K562 (cell line): ENCODE results near the gene HELB. TPM values are rescaled to one million over a fixed set of nuclear protein-coding genes. Genes with fewer than 3 reads are reported as not detected.
A peak's percentile ranks its signal among the peaks of the same experiment; 100 is the strongest.

Source experiments
- CBX5 ChIP-seq: IDR thresholded peaks from 2 replicates; pipeline ENCODE4 v1.6.1; 2014; ENCODE audit warnings: low read depth, borderline replicate concordance
- ERF ChIP-seq: fragments of 450-650 bp; formaldehyde crosslinking; IDR thresholded peaks from 2 replicates; pipeline ENCODE4 v1.4.0; 2020; ENCODE audit warnings: mild to moderate bottlenecking, mixed read lengths
- ETV1 ChIP-seq: fragments of 450-650 bp; conservative IDR thresholded peaks from 2 replicates; pipeline ENCODE4 v1.6.1; 2016; ENCODE audit warnings: missing genetic modification characterization, control low read depth, low read depth, missing compliant biosample characterization
- GABPA ChIP-seq: fragments of 200-800 bp; sonication (Bioruptor generic); conservative IDR thresholded peaks from 2 replicates; pipeline ENCODE4 v1.6.1; 2016; ENCODE audit warnings: low read depth, missing genetic modification characterization, missing compliant biosample characterization
- NFE2L1 ChIP-seq: fragments of 450-650 bp; IDR thresholded peaks from 2 replicates; pipeline ENCODE4 v1.6.1; 2016; ENCODE audit warnings: missing genetic modification characterization, low read depth, mild to moderate bottlenecking, missing compliant biosample characterization, moderate library complexity, borderline replicate concordance
- NFYB ChIP-seq: IDR thresholded peaks from 2 replicates; pipeline ENCODE4 v1.6.1; 2011; ENCODE audit warnings: mild to moderate bottlenecking, moderate library complexity; ENCODE audit not compliant: insufficient read length; ENCODE audit errors: extremely low read depth
- SIRT6 ChIP-seq: IDR thresholded peaks from one replicate; pipeline ENCODE4 v1.6.1; 2012; ENCODE audit warnings: low read depth, mild to moderate bottlenecking, control low read depth, inconsistent platforms, low read length, moderate library complexity
- SREBF2 ChIP-seq: sonication (generic); formaldehyde crosslinking; IDR thresholded peaks from 2 replicates; pipeline ENCODE4 v1.4.0; 2020; ENCODE audit warnings: mild to moderate bottlenecking, missing genetic modification reagents
- TCF7 ChIP-seq: sonication (generic); IDR thresholded peaks from 2 replicates; pipeline ENCODE4 v1.6.1; 2016; ENCODE audit warnings: antibody characterized with exemption, borderline replicate concordance
- TSHZ1 ChIP-seq: fragments of 250-450 bp; sonication (Bioruptor Pico); IDR thresholded peaks from 2 replicates; pipeline ENCODE4 v1.4.0; 2020; ENCODE audit warnings: mild to moderate bottlenecking, moderate library complexity
- ZNF282 ChIP-seq: sonication (generic); formaldehyde crosslinking; IDR thresholded peaks from 2 replicates; pipeline ENCODE4 v1.8.1; 2023; ENCODE audit warnings: missing genetic modification reagents
- ZNF384 ChIP-seq: IDR thresholded peaks from 2 replicates; pipeline ENCODE4 v1.6.1; 2012; ENCODE audit warnings: low read depth, low read length, improper control_type of control experiment
- polyA plus RNA-seq, 8 experiments: library from polyadenylated mRNA; depleted of rRNA in 4 of 8; stranded (reverse) in 5 of 8; unstranded in 3 of 8; fragments of >200 nt; fragmentation: Nextera tagmentation in 2 of 8; fragmentation: Illumina TruSeq in 1 of 8; extraction: Ambion mirVana in 2 of 8; extraction: Trizol in 1 of 8; gene quantifications; 2 replicates each; pipeline versions ENCODE4 v1.2.1 to v1.2.3, GENCODE V29; 2011 to 2014; ENCODE audit warnings: inconsistent platforms in 1 of 8, missing spikeins in 1 of 8
- total RNA-seq, 7 experiments: library from RNA; depleted of rRNA in 6 of 7; stranded (reverse); fragments of >200 nt in 6 of 7; fragmentation: Illumina TruSeq in 2 of 7; extraction: Trizol in 2 of 7; gene quantifications; 2 replicates each; pipeline versions ENCODE4 v1.2.1 to v1.2.3, GENCODE V29; 2011 to 2021; ENCODE audit warnings: low replicate concordance in 1 of 7
- TF ChIP-seq, protein P1 (sequence below): fragments of 150-350 bp; IDR thresholded peaks from 2 replicates; pipeline ENCODE4 v1.6.1; 2014; ENCODE audit warnings: low read depth, mild to moderate bottlenecking, low read length, borderline replicate concordance

The HELB gene
- total and polyA plus RNA-seq, 9 of the 15 experiments (the other 6 are each of a cell fraction or from before 2014, with no cell fraction given), result 0.74 to 7.6 (median 2.4) TPM

DNA sequence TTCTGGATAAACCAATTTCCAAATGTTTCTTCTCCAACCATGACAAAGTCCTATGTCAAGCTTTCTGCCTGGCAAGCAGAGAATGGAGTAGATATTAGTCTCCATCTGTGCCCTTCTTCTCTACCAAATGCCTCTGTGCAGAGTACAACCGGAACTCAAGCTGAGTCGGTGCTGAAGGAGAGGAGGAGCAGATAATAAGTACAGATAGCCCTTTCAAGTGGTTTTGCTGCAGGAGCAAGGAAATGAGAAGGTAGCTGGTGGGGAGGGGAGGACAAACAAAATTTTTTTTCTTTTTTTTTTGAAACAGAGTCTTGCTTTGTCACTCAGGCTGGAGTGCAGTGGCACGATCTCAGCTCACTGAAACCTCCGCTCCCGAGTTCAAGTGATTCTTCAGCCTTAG is 14.2 kb upstream of the HELB start (continued):
- TF ChIP-seq, protein P1, sequence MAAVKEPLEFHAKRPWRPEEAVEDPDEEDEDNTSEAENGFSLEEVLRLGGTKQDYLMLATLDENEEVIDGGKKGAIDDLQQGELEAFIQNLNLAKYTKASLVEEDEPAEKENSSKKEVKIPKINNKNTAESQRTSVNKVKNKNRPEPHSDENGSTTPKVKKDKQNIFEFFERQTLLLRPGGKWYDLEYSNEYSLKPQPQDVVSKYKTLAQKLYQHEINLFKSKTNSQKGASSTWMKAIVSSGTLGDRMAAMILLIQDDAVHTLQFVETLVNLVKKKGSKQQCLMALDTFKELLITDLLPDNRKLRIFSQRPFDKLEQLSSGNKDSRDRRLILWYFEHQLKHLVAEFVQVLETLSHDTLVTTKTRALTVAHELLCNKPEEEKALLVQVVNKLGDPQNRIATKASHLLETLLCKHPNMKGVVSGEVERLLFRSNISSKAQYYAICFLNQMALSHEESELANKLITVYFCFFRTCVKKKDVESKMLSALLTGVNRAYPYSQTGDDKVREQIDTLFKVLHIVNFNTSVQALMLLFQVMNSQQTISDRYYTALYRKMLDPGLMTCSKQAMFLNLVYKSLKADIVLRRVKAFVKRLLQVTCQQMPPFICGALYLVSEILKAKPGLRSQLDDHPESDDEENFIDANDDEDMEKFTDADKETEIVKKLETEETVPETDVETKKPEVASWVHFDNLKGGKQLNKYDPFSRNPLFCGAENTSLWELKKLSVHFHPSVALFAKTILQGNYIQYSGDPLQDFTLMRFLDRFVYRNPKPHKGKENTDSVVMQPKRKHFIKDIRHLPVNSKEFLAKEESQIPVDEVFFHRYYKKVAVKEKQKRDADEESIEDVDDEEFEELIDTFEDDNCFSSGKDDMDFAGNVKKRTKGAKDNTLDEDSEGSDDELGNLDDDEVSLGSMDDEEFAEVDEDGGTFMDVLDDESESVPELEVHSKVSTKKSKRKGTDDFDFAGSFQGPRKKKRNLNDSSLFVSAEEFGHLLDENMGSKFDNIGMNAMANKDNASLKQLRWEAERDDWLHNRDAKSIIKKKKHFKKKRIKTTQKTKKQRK, result no peak
- no peak for TF ChIP-seq SIRT6
- TF ChIP-seq ERF (CRISPR knock-in tag), result no peak
- no peak for TF ChIP-seq ZNF282 (CRISPR knock-in tag)
- TF ChIP-seq GABPA (tag), result peak; percentile 33; the same call in 1 of the 2 replicates
- peak; percentile 97 for TF ChIP-seq TCF7
- no peak for TF ChIP-seq NFE2L1 (tag)
- TF ChIP-seq TSHZ1 (CRISPR knock-in tag), result no peak
- TF ChIP-seq NFYB, result no peak
- TF ChIP-seq ETV1 (tag), result peak; percentile 46; the same call in 1 of the 2 replicates
- TF ChIP-seq ZNF384, result 0 out of 2 replicates have a peak, but pooled peaks have one; percentile 32
- TF ChIP-seq CBX5, result no peak
- no peak for TF ChIP-seq SREBF2 (CRISPR knock-in tag)
